HepG2 (cell line): ENCODE measurements around the gene NAA25. TPM values are rescaled to one million over a fixed set of nuclear protein-coding genes. Genes with fewer than 3 reads are reported as not detected.

Source experiments
- ATF5 ChIP-seq: sonication (generic); formaldehyde crosslinking; IDR thresholded peaks from 2 replicates; pipeline ENCODE4 v1.4.0; 2020; ENCODE audit warnings: mild to moderate bottlenecking, low read depth, missing genetic modification reagents
- ELK4 ChIP-seq: sonication (generic); formaldehyde crosslinking; IDR thresholded peaks from 2 replicates; pipeline ENCODE4 v1.9.0; 2021; ENCODE audit warnings: missing genetic modification reagents, borderline replicate concordance
- HDAC2 ChIP-seq: sonication (generic); formaldehyde crosslinking; IDR thresholded peaks from 2 replicates; pipeline ENCODE4 v1.4.0; 2020; ENCODE audit warnings: missing genetic modification reagents
- MXI1 ChIP-seq: IDR thresholded peaks from 3 replicates; pipeline ENCODE4 v1.6.1; 2012; ENCODE audit warnings: low read depth, low read length, inconsistent platforms, borderline replicate concordance
- NFYC ChIP-seq: IDR thresholded peaks from 2 replicates; pipeline ENCODE4 v1.6.1; 2016; ENCODE audit warnings: missing genetic modification reagents, missing compliant biosample characterization
- PCBP2 ChIP-seq: fragments of 200-400 bp; formaldehyde crosslinking; optimal IDR thresholded peaks from 2 replicates; pipeline ENCODE3; 2018; ENCODE audit warnings: low read length, low read depth; ENCODE audit not compliant: poor library complexity, severe bottlenecking
- REL ChIP-seq: sonication (generic); formaldehyde crosslinking; conservative IDR thresholded peaks from 2 replicates; pipeline ENCODE4 v1.8.0; 2022; ENCODE audit warnings: mild to moderate bottlenecking, missing genetic modification reagents, moderate library complexity
- ZBTB43 ChIP-seq: sonication (generic); formaldehyde crosslinking; conservative IDR thresholded peaks from 2 replicates; pipeline ENCODE4 v1.4.0; 2020; ENCODE audit warnings: missing genetic modification reagents
- ZFX ChIP-seq: sonication (generic); formaldehyde crosslinking; IDR thresholded peaks from 2 replicates; pipeline ENCODE4 v1.4.0; 2020; ENCODE audit warnings: mild to moderate bottlenecking, low read depth, missing genetic modification reagents, moderate library complexity
- ZNF224 ChIP-seq: sonication (generic); formaldehyde crosslinking; IDR thresholded peaks from 2 replicates; pipeline ENCODE4 v1.5.0; 2020; ENCODE audit warnings: mild to moderate bottlenecking, missing genetic modification reagents
- ZNF225 ChIP-seq: sonication (generic); formaldehyde crosslinking; IDR thresholded peaks from 2 replicates; pipeline ENCODE4 v1.4.0; 2020; ENCODE audit warnings: mild to moderate bottlenecking, missing genetic modification reagents
- ZNF280D ChIP-seq: sonication (generic); formaldehyde crosslinking; IDR thresholded peaks from 2 replicates; pipeline ENCODE4 v1.5.1; 2020; ENCODE audit warnings: mild to moderate bottlenecking, missing genetic modification reagents
- ZNF574 ChIP-seq: sonication (generic); formaldehyde crosslinking; IDR thresholded peaks from 2 replicates; pipeline ENCODE4 v1.4.0; 2020; ENCODE audit warnings: missing genetic modification reagents
- ZNF672 ChIP-seq: sonication (generic); formaldehyde crosslinking; IDR thresholded peaks from 2 replicates; pipeline ENCODE4 v1.8.1; 2022; ENCODE audit warnings: missing genetic modification reagents
- ZNF816 ChIP-seq: sonication (generic); formaldehyde crosslinking; IDR thresholded peaks from 2 replicates; pipeline ENCODE4 v1.8.0; 2022; ENCODE audit warnings: missing genetic modification reagents, mild to moderate bottlenecking, borderline replicate concordance
- ZNF83 ChIP-seq: sonication (generic); formaldehyde crosslinking; IDR thresholded peaks from 2 replicates; pipeline ENCODE4 v1.4.0; 2020; ENCODE audit warnings: missing genetic modification reagents, mild to moderate bottlenecking, borderline replicate concordance
- polyA plus RNA-seq, 8 experiments: library from polyadenylated mRNA; depleted of rRNA in 3 of 8; stranded (reverse) in 7 of 8; unstranded in 1 of 8; fragments of >200 nt; fragmentation: Illumina TruSeq in 4 of 8; extraction: Trizol in 4 of 8; gene quantifications; 2 replicates each; pipeline versions ENCODE4 v1.2.1 to v1.2.3, GENCODE V29; 2011 to 2016; ENCODE audit warnings: low read depth in 4 of 8, missing spikeins in 1 of 8, mixed read lengths in 1 of 8; ENCODE audit not compliant: insufficient read depth in 1 of 8
- total RNA-seq, 5 experiments: library from RNA; depleted of rRNA; stranded (reverse); fragments of >200 nt; fragmentation: Illumina TruSeq; extraction: Trizol; gene quantifications; 2 replicates each; pipeline ENCODE4 v1.2.3, GENCODE V29; 2016; ENCODE audit warnings: low read depth in 1 of 5

Gene NAA25
- total and polyA plus RNA-seq, 2 of the 13 experiments (the other 11 are each of a cell fraction or from before 2014, with no cell fraction given) = 11.4 to 32.0 TPM

GRCh38 chr12:112108202-112109079 lies at the start of gene NAA25 (continued):
- TF ChIP-seq ZNF280D (CRISPR knock-in tag) (no peak), ZNF672 (CRISPR knock-in tag) (no peak), ELK4 (no peak), PCBP2 (no peak), ZNF224 (CRISPR knock-in tag) (peak; percentile 63; the same call in 1 of the 2 replicates), REL (CRISPR knock-in tag) (no peak), ZNF83 (CRISPR knock-in tag) (no peak), ZNF816 (CRISPR knock-in tag) (no peak; the same call in 1 of the 2 replicates), MXI1 (peak; percentile 96; the same call in 2 of the 3 replicates), ATF5 (CRISPR knock-in tag) (no peak), ZFX (CRISPR knock-in tag) (peak; percentile 94), ZBTB43 (CRISPR knock-in tag) (no peak; the same call in 1 of the 2 replicates), ZNF574 (CRISPR knock-in tag) (no peak), NFYC (no peak), ZNF225 (CRISPR knock-in tag) (no peak), HDAC2 (CRISPR knock-in tag) (peak; percentile 59; the same call in 1 of the 2 replicates)
